GM06990 (cell line): ENCODE data around the gene DUSP8.

Experiments
- DNase-seq: peaks from one replicate; pipeline ENCODE4 v3.0.0-alpha.2; 2011; ENCODE audit not compliant: insufficient read length; ENCODE audit errors: extremely low read depth
- H3K27me3 ChIP-seq: replicated peaks from 2 replicates; pipeline ENCODE4 v1.6.0; 2011; ENCODE audit warnings: low read length; ENCODE audit not compliant: control insufficient read depth, insufficient read depth
- H3K36me3 ChIP-seq: 2 replicates; pipeline ENCODE4 v1.5.1; 2011; ENCODE audit warnings: low read length; ENCODE audit not compliant: control insufficient read depth, insufficient read depth
- H3K4me3 ChIP-seq: replicated peaks from 2 replicates; pipeline ENCODE4 v1.5.1; 2011; ENCODE audit warnings: low read depth, mild to moderate bottlenecking, control low read depth, low read length
- TF ChIP-seq, protein P1 (sequence below): IDR thresholded peaks from 2 replicates; pipeline ENCODE4 v1.5.1; 2011; ENCODE audit warnings: low read length, control low read depth, mild to moderate bottlenecking, inconsistent platforms; ENCODE audit not compliant: insufficient read depth, poor library complexity, severe bottlenecking

DUSP8 gene

DNA sequence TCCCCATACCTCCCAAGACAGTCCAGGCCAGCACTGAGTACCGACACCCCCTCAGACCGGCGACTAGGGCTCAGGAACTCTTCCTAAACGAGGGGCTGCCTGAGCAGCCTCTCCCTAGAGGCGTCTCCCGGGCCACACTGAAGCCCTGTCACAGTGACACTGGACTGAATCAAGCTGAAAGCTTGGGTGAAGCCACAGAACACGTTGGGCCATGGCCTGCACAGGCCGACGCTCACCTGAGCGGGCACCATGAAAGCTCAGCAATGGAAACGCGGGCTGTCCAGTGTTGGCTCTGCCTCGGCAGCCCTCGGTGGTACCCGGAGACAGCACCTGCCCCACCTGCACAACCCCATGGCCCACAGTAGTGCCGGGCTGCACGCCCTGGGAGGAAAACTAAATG, 42.8 kb downstream of the DUSP8 start:
- TF ChIP-seq, protein P1, sequence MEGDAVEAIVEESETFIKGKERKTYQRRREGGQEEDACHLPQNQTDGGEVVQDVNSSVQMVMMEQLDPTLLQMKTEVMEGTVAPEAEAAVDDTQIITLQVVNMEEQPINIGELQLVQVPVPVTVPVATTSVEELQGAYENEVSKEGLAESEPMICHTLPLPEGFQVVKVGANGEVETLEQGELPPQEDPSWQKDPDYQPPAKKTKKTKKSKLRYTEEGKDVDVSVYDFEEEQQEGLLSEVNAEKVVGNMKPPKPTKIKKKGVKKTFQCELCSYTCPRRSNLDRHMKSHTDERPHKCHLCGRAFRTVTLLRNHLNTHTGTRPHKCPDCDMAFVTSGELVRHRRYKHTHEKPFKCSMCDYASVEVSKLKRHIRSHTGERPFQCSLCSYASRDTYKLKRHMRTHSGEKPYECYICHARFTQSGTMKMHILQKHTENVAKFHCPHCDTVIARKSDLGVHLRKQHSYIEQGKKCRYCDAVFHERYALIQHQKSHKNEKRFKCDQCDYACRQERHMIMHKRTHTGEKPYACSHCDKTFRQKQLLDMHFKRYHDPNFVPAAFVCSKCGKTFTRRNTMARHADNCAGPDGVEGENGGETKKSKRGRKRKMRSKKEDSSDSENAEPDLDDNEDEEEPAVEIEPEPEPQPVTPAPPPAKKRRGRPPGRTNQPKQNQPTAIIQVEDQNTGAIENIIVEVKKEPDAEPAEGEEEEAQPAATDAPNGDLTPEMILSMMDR: no peak
- peaks cover 2% of the 10 kb centered on the region for H3K36me3 ChIP-seq
- H3K4me3 ChIP-seq: no peak overlapping the region
- no peak for DNase-seq
- H3K27me3 ChIP-seq: no peaks in the 10 kb centered on the region

- Histone ChIP-seq H3K36me3 (peaks cover 3% of the 10 kb centered on the region), H3K4me3 (no peak overlapping the region), H3K27me3 (no peaks in the 10 kb centered on the region)
- DNase-seq: no peak
- TF ChIP-seq, protein P1: no peak
These were observed 43.4 kb downstream of the DUSP8 start for GRCh38 chr11:1528710-1529109.

DNA sequence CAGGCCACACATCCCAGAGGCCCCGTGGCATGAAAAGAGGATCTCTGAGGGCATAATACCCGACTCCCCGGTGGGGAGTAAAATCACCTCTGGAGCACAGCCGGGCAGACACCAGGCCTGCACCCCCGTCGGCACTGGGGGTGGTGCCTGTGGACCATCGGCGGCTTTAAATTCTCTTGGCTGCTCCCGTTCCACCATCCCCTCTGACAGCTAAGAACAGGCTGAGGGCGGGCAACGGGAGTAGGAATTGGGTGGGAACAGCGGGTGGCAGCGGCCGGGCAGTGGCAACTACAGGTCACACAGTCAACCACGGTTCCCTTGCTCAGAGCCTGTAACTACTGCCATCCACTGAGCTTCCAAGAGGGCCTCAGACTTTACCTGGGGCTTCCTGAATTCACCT, 45.3 kb downstream of the DUSP8 start:
- H3K4me3 ChIP-seq: no peak overlapping the region
- TF ChIP-seq, protein P1: no peak
- H3K27me3 ChIP-seq: no peaks in the 10 kb centered on the region
- peaks cover 3% of the 10 kb centered on the region for H3K36me3 ChIP-seq
- DNase-seq: no peak

DNA sequence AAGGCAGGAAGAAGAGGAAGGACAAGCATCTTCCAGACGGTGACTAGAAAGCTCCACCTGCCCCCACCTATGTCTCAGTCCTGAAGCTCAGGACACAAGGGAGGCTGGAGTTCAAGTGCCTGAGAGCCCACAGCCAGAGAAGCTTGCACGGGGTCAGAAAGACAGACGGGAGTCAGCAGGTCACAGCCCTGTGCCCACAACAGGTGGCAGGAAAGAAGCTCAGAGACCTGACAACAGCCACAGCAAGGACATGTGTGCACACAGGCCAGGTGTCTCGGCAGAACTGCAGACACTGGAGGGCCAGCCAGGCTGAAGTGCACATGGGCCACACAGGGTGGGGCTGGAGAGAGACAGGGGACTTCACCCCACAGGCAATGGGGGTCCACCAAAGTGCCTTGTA, 48.3 kb downstream of the DUSP8 start:
- H3K36me3 ChIP-seq: peaks cover 1% of the 10 kb centered on the region; the same call in 1 of the 2 replicates
- TF ChIP-seq, protein P1: no peak
- H3K27me3 ChIP-seq: no peaks in the 10 kb centered on the region
- DNase-seq: no peak
- H3K4me3 ChIP-seq: no peak overlapping the region

DNA sequence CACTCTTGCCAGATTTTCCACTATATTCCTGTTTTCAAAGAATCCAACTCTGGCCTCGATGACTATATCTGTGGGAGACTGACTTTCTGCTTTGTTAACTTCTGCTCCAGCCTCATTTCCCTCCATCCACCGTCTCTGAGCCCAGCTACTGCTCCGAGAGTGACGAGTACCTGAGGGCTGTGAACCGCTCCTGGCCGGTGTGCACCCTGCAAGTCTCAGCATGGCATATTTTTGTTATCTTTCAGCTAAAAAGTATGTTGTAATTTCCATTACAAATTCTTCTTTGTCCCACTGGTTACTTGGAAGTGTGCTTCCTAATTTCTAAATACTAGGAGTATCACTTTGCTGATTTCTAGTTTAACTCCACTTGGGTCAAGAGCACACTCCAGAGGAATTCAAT, 49.0 kb downstream of the DUSP8 start:
- DNase-seq: no peak
- peaks cover 1% of the 10 kb centered on the region; the same call in 1 of the 2 replicates for H3K36me3 ChIP-seq
- no peak overlapping the region for H3K4me3 ChIP-seq
- TF ChIP-seq, protein P1: no peak
- H3K27me3 ChIP-seq: no peaks in the 10 kb centered on the region

GRCh38 chr11:1522081-1522424, 50.0 kb downstream of the DUSP8 start:
- TF ChIP-seq, protein P1: no peak
- no peak for DNase-seq

More at GRCh38 chr11:1522081-1522424, 50.0 kb downstream of the DUSP8 start:
- peak overlapping the region; percentile 19; the same call in 1 of the 2 replicates for H3K4me3 ChIP-seq
- peaks cover 1% of the 10 kb centered on the region; the same call in 1 of the 2 replicates for H3K36me3 ChIP-seq
- no peaks in the 10 kb centered on the region for H3K27me3 ChIP-seq
